Calu3 (cell line): ENCODE results near the gene LEMD2. TPM values are rescaled to one million over a fixed set of nuclear protein-coding genes. Genes with fewer than 3 reads are reported as not detected.

Experiments used
- BruUV-seq: library from RNA; stranded (reverse); fragments of 400-500 nt; replicated peaks from 2 replicates; lab custom pipeline; 2021; lab: Mats Ljungman, UMichigan
- CTCF ChIA-PET: fragments of 300-600 bp; sonication (Branson Sonifier 250); formaldehyde crosslinking; loops from one replicate; lab custom pipeline; 2022; ENCODE audit warnings: antibody characterized with exemption; lab: Charles Lee
- DNase-seq: peaks from one replicate; pipeline ENCODE4 v3.0.0; 2022
- H3K27ac Mint-ChIP-seq: one replicate; pipeline ENCODE4 v1.8.0; 2022; ENCODE audit warnings: mixed read lengths; ENCODE audit not compliant: unreplicated experiment
- H3K27me3 Mint-ChIP-seq: one replicate; pipeline ENCODE4 v1.8.0; 2022; ENCODE audit warnings: mixed read lengths; ENCODE audit not compliant: unreplicated experiment
- H3K36me3 Mint-ChIP-seq: one replicate; pipeline ENCODE4 v1.8.0; 2022; ENCODE audit warnings: mild to moderate bottlenecking, moderate library complexity, mixed read lengths; ENCODE audit not compliant: insufficient read depth, unreplicated experiment
- H3K4me1 Mint-ChIP-seq: one replicate; pipeline ENCODE4 v1.8.0; 2022; ENCODE audit warnings: mild to moderate bottlenecking, low read depth, mixed read lengths; ENCODE audit not compliant: unreplicated experiment
- H3K4me3 Mint-ChIP-seq: one replicate; pipeline ENCODE4 v1.8.0; 2022; ENCODE audit warnings: mild to moderate bottlenecking, low read depth, moderate library complexity, mixed read lengths; ENCODE audit not compliant: unreplicated experiment
- H3K9me3 Mint-ChIP-seq: one replicate; pipeline ENCODE4 v1.8.0; 2022; ENCODE audit warnings: low read depth, mixed read lengths; ENCODE audit not compliant: unreplicated experiment
- CTCF ChIP-seq: fragments of 200-600 bp; IDR thresholded peaks from one replicate; pipeline ENCODE4 v1.8.0; 2022; ENCODE audit warnings: antibody characterized with exemption; ENCODE audit not compliant: unreplicated experiment
- intact Hi-C: fragments of 100-400 bp; cut with micrococcal nuclease; formaldehyde crosslinking; loops from one replicate; pipeline ENCODE4 v1.10.0; 2022; ENCODE audit not compliant: unreplicated experiment
- total RNA-seq: library from RNA; stranded (reverse); gene quantifications from 2 replicates; pipeline ENCODE4 v1.2.3, GENCODE V29; 2022

LEMD2 gene
- total RNA-seq, 1 experiment from 2014 or later: 126 TPM

DNA sequence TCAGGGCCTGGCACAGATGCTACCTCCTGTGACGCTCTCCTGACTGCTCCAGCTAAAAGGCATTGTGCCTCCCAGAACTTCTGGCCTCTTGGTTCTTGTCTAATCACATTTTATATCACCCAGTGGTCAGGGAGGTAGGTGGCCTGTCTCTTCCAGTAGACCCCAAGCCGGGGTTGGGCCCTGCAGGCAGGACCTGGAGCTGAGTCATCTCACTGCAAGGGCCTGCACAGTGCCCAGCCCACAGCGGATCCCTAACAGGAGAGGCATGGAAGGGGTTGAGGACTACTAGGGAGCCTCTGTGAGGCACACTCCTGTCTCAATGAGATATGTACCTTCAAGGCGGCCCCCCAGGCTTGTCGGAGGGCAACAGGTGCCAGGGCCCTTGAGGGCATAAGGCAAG, 6.4 kb downstream of the LEMD2 start:
- no peaks in the 10 kb centered on the region for H3K9me3 Mint-ChIP-seq
- H3K27me3 Mint-ChIP-seq: no peaks in the 10 kb centered on the region
- intact Hi-C loops: no loop called here
- no peak for DNase-seq
- CTCF ChIA-PET: no interaction called here
- peaks cover 44% of the 10 kb centered on the region for H3K36me3 Mint-ChIP-seq
- no peak for TF ChIP-seq CTCF
- BruUV-seq: no TSS peak
- H3K4me3 Mint-ChIP-seq: no peak overlapping the region
- H3K27ac Mint-ChIP-seq: peak overlapping the region; percentile 3
- H3K4me1 Mint-ChIP-seq: peaks cover 35% of the 10 kb centered on the region

GRCh38 chr6:33781131-33781975, 7.6 kb downstream of the LEMD2 start:
- Mint-ChIP-seq H3K4me1 (peaks cover 27% of the 10 kb centered on the region), H3K27ac (peak overlapping the region; percentile 48), H3K4me3 (peak overlapping the region; percentile 32), H3K27me3 (no peaks in the 10 kb centered on the region), H3K9me3 (no peaks in the 10 kb centered on the region), H3K36me3 (peaks cover 49% of the 10 kb centered on the region)
- CTCF ChIA-PET: interaction anchor here (0.6 to 1.6 kb wide), 8 partner anchors 10 to 1147 kb away, joined by 3 to 4 read pairs (median 3); no protein-coding TSS in a partner anchor
- DNase-seq: peak; percentile 80
- TF ChIP-seq CTCF: no peak
- intact Hi-C loops: no loop called here
- no TSS peak for BruUV-seq

GRCh38 chr6:33779895-33780294, 9.0 kb downstream of the LEMD2 start:
- no peak for TF ChIP-seq CTCF
- DNase-seq: no peak
- H3K27me3 Mint-ChIP-seq: no peaks in the 10 kb centered on the region
- no peak overlapping the region for H3K27ac Mint-ChIP-seq
- peaks cover 27% of the 10 kb centered on the region for H3K4me1 Mint-ChIP-seq
- no peak overlapping the region for H3K4me3 Mint-ChIP-seq
- H3K36me3 Mint-ChIP-seq: peaks cover 58% of the 10 kb centered on the region
- no TSS peak for BruUV-seq
- intact Hi-C loops: no loop called here
- H3K9me3 Mint-ChIP-seq: no peaks in the 10 kb centered on the region
- CTCF ChIA-PET: no interaction called here

- H3K4me1 Mint-ChIP-seq: peaks cover 27% of the 10 kb centered on the region
- CTCF ChIA-PET: no interaction called here
- no peak for DNase-seq
- no peak overlapping the region for H3K4me3 Mint-ChIP-seq
- no TSS peak for BruUV-seq
- no peak for TF ChIP-seq CTCF
- H3K36me3 Mint-ChIP-seq: peaks cover 64% of the 10 kb centered on the region
- H3K27ac Mint-ChIP-seq: no peak overlapping the region
- no peaks in the 10 kb centered on the region for H3K9me3 Mint-ChIP-seq
- no peaks in the 10 kb centered on the region for H3K27me3 Mint-ChIP-seq
- intact Hi-C loops: no loop called here
Observed at GRCh38 chr6:33779290-33779689, 9.6 kb downstream of the LEMD2 start.
